Superior temporal gyrus (tissue), 1 donor: ENCODE results near the gene PKMYT1.
"Not testable (repeated sequence)": the region's sequence is repeated elsewhere in the genome, so short reads cannot be mapped to it uniquely, and the experiment has no call there.

Source experiments
- DNase-seq: peaks from one replicate; pipeline ENCODE4 v3.0.0-alpha.2; 2016; ENCODE audit errors: extremely low spot score

Gene PKMYT1

GRCh38 chr16:2960183-2961010 lies 19.8 kb downstream of the PKMYT1 start:
- DNase-seq: no peak

- no peak for DNase-seq
These were observed 21.0 kb downstream of the PKMYT1 start for GRCh38 chr16:2959206-2959605.

GRCh38 chr16:2956579-2956956 lies 23.7 kb downstream of the PKMYT1 start:
- DNase-seq: no peak

GRCh38 chr16:2955779-2956578 lies 24.3 kb downstream of the PKMYT1 start:
- DNase-seq: no peak

- no peak for DNase-seq
These were observed 24.8 kb downstream of the PKMYT1 start for GRCh38 chr16:2955438-2955778.

- no peak for DNase-seq
These were observed 25.4 kb downstream of the PKMYT1 start for GRCh38 chr16:2954656-2955381.

- no peak for DNase-seq
These were observed 26.3 kb downstream of the PKMYT1 start for GRCh38 chr16:2953706-2954627.

GRCh38 chr16:2952679-2953078 lies 27.6 kb downstream of the PKMYT1 start:
- no peak for DNase-seq

GRCh38 chr16:2950773-2951172 lies 29.5 kb downstream of the PKMYT1 start:
- no peak for DNase-seq

- DNase-seq: no peak
These were observed 29.9 kb downstream of the PKMYT1 start for GRCh38 chr16:2950353-2950724.

GRCh38 chr16:2949705-2950352 lies 30.4 kb downstream of the PKMYT1 start:
- DNase-seq: no peak

GRCh38 chr16:2948807-2949704 lies 31.2 kb downstream of the PKMYT1 start:
- no peak for DNase-seq

GRCh38 chr16:2946649-2947048 lies 33.6 kb downstream of the PKMYT1 start:
- DNase-seq: no peak

GRCh38 chr16:2943716-2944115 lies 36.5 kb downstream of the PKMYT1 start:
- DNase-seq: not testable (repeated sequence)

GRCh38 chr16:2942045-2942444 lies 38.2 kb downstream of the PKMYT1 start:
- DNase-seq: no peak

GRCh38 chr16:2939968-2940367 lies 40.3 kb downstream of the PKMYT1 start:
- DNase-seq: no peak

- DNase-seq: no peak
These were observed 42.0 kb downstream of the PKMYT1 start for GRCh38 chr16:2938206-2938605.

GRCh38 chr16:2937170-2937569 lies 43.1 kb downstream of the PKMYT1 start:
- DNase-seq: no peak

- no peak for DNase-seq
These were observed 43.7 kb downstream of the PKMYT1 start for GRCh38 chr16:2936436-2937011.

- no peak for DNase-seq
These were observed 45.8 kb downstream of the PKMYT1 start for GRCh38 chr16:2934450-2934849.
